GM19043 (cell line): ENCODE measurements around the gene KDSR.

Experiments used
- ATAC-seq: cut with Tn5 transposase; IDR thresholded peaks from one replicate; pipeline ENCODE4 v1.9.1; 2021; ENCODE audit warnings: low read depth; ENCODE audit not compliant: unreplicated experiment

KDSR gene

GRCh38 chr18:63367053-63367953 is at the start of gene KDSR:
TSS of gene KDSR (minus strand) at chr18:63367206. CDS start at chr18:63367118, 88 bp downstream.
- ATAC-seq: peak; percentile 80

DNA sequence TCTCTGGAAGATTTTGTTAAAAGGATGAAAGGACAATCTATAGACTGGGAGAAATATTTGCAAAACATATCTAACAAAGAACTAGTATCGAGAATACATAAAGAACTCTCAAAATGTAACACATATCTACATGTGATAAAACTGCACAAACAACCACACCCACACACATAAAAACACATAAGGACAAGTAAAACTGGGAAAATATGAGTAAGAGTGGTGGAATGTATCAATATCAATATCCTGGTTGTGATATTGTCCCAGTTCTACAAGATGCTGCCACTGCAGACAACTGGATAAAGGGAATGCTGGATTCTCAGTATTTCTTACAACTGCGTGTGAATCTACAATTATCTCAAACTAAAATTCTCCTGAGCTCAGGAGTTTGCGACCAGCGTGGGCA is 45.9 kb upstream of the KDSR start:
- no peak for ATAC-seq

GRCh38 chr18:63410792-63411191 is 43.8 kb upstream of the KDSR start:
- ATAC-seq: no peak

GRCh38 chr18:63409301-63409700 is 42.3 kb upstream of the KDSR start:
- no peak for ATAC-seq

DNA sequence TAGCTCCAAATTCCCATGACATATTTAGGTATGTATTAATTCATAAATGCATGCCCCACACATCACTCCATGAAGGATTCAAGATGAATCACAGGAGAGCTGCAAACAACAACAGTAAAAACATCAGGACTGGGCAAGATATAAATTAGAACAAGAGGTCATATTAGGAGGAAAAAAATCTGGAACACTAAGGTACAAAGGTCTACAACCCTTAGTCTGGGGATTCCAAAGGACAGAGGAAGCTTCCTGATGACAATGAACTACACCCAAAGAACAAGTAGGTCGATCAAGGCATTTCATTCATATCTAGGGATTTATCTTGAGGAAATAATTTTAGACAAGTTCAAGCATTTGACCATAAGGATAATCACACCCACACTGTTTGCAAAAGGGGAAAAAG is 40.7 kb upstream of the KDSR start:
- ATAC-seq: no peak

- no peak for ATAC-seq
Observed at GRCh38 chr18:63405986-63406385, 39.0 kb upstream of the KDSR start.

DNA sequence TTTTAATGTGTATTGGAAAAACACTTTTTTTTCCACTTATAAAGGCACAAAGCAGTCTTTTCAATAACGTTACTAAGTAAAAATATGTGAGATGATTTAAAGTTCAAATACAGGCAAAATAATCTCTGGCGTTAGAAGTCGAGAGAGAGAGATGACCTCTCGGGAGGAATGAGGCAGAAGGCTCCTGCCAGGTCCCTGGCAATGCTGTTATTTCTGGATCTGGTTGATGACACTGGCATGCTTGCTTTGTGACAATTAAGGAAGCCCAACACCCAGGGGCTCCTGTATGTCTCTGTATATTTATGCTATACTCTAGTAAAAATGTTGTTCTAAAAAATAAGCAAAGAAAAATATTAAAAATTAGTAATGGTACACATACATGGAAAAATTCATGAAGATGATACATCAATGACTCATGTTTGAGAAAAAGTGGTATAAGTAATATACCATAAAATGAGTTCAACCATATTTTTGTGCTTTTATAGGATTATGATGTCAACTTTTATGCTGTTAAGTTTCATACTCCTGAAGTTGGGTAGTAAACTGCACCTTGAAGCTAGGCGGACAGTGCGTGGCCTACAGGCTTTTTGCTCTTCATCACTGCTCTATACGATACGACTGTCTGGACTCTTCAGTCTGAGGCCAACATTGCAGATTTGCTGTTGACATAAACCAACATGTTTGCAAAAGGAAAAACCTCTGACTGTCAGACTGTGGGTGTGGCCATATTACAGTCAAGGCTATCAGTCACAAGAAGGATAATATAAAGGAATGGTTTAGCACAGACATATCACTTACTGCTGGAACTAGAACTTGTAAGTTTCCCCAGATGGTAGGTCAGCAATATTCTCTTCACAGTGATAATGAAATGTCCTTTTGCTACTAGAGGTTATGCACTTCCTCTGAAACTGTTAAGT is 35.5 kb upstream of the KDSR start:
- ATAC-seq: no peak

DNA sequence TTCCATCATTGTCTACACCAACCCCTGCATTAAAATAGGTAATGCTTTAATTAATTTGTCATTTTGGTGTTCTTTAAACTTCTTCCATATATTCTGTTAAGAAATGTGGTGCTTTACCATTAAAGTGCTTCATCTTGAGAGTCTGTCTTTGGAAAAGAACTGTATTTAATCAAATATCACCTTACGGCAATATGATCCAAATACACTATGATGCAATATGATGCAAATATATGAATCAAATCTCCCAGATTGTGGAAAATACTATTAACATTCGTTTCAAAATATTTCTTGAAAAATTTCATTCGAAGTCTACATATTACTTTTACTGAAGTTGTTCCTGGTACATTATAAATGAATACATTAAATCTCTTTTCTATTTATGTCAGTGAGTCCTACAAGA is 32.3 kb upstream of the KDSR start:
- ATAC-seq: no peak

DNA sequence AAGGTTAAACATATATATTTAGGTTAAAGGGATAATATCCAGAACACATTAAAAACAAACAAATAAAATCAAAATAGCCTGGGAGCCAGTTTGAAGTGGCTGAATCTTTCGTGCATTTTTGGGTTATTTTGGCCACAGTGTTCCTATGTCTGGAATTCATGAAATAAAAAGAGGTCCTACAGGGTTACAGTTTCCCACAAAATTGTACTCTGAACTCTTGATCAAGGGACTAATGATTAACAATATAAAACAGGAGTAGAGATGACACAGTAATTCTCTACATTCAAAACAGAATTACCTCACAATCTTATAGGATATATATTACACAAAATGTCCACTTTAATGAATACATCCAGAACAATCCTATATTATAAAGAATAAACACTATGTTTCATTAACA is 30.3 kb upstream of the KDSR start:
- no peak for ATAC-seq

DNA sequence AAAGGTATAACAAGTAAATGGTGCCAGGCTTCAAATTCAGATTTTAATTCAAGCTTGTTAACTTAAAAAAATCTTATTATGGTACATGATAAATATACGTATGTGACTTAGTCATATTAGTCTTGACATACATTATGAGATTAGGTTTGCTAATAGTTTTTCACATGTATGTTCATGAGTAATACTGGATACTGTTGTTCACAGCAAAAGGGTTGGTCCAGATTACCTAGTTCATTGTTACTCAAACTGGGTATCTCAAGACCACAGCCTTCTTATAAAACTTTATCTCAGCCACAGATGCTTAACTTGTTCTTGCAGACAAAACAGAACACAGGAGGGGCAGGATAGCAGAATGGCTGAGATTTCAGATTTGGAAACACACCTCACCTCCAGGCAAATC is 28.5 kb upstream of the KDSR start:
- no peak for ATAC-seq

GRCh38 chr18:63394954-63395353 is 27.9 kb upstream of the KDSR start:
- ATAC-seq: no peak

DNA sequence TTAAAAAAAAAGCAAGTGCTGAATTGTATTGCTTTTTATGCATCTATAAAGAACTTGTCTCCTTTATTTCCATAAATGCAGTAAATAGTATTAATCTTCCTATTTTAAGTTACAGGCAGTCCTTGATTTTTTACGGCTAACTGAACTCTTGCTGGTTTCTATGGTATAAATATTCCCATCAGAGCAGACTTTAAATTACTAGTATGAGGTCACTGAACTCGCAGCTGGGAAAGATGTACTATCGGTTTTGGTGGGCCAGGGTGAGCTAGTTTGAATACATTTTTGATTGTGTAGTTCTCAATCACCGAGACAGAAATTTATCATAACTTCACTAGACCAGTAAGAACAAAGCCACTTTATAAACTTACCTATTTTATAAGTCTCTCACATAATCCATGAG is 20.9 kb upstream of the KDSR start:
- ATAC-seq: no peak

DNA sequence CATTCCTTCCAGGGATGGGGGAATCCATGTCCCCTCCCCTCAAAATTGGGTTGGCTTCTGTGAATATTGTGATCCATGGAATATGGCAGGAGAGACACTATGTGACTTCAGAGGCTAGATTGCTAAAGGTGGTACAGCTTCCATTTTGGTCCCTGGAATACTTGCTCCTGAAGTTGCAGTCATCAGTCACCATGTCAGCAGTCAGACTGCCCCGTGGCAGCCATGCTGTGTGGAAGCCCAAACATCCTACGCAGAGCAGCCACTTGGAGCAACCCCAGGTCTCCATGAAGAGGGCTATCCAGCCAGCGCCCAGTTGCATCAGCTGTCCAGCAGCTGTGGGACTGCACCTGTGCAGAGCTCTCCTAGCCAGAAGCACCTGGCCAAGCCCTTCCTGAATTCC is 15.8 kb upstream of the KDSR start:
- ATAC-seq: no peak

DNA sequence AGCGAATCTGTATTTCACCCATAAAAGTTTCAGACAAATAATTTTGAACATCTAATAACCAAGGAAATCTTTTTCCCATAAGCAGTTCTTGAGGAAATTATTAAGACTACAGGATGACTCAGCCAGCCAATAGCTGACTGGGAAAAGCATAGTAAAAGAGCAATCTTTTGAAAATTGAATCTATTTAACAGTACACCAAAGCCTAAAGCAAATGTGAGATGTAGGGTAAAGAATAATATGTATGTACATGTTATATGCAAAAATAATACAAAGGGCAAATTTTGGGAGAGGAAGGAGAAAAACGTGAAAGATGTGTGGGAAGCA is 12.6 kb upstream of the KDSR start:
- ATAC-seq: no peak

- no peak for ATAC-seq
Observed at GRCh38 chr18:63378919-63379638, 12.1 kb upstream of the KDSR start.

- no peak for ATAC-seq
Observed at GRCh38 chr18:63377275-63377980, 10.4 kb upstream of the KDSR start.

GRCh38 chr18:63376538-63376937 is 9.5 kb upstream of the KDSR start:
- ATAC-seq: no peak

GRCh38 chr18:63374540-63374939 is 7.5 kb upstream of the KDSR start:
- no peak for ATAC-seq

DNA sequence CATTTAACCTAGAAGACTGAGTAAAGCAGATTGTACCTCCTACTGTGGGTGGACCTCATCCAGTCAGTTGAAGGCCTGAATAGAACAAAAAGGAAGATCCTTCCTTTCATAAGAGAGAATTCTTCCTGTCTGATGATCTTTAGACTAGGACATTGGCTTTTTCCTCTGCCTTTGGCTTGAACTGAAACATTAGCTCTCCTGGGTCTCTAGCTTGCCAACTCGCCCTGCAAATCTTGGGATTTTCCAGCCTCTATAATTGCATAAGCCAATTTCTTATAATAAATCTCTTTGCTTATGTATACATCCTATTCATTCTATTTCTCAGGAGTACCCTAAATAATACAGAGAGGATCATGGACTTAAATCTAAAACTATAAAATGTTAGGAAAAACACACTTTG is 6.2 kb upstream of the KDSR start:
- ATAC-seq: no peak

DNA sequence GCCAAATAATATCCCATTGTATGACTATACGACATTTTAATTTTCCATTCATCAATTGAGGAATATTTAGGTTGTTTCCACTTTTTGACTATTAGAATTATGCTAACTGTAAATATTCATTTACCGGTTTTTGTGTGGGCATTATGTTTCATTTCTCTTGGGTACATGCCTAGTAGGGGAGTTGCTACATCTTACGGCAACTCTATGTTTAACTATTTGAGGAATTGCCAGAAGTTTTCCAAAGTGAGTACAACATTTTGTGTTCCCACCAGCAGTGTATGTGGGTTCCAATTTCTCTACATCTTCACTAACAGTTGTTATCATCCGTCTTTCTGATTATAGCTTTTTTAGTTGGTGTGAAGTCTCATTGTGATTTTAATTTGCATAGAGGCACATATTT is 1.6 kb upstream of the KDSR start:
- no peak for ATAC-seq
